Measurements from ENCODE around the gene MYL5. TPM values are rescaled to one million over a fixed set of nuclear protein-coding genes. Genes with fewer than 3 reads are reported as not detected.

The MYL5 gene
- total and polyA plus RNA-seq, 12 donors: 5.9 to 77.6 (median 21.5) TPM

DNA sequence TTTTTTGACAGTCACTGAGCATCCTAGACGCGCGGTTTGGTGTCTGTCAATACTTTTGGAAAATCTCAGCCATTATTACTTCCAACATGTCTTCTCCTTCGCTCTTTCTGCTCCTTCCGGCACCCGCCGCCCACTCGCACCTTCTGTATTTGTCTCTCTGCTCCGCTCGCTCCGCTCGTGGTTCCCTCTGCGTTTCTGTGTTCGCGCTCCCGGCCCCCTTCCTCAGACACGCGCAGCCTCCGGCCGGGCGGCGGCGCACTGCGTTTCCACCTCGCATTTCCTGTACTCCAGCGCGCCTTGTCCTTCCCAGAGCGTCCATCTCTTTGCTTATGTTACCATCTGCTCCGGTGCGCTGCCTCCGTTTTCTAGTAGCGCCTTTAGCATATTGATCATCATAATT is 27.9 kb upstream of the MYL5 start:
- H3K4me1 ChIP-seq (replicated peaks in 1 of 2): no peaks in the 10 kb centered on the region
- no peak for DNase-seq
- TF ChIP-seq POLR2A (IDR thresholded peaks at IDR 0.05): no peak
- TF ChIP-seq, protein P1, sequence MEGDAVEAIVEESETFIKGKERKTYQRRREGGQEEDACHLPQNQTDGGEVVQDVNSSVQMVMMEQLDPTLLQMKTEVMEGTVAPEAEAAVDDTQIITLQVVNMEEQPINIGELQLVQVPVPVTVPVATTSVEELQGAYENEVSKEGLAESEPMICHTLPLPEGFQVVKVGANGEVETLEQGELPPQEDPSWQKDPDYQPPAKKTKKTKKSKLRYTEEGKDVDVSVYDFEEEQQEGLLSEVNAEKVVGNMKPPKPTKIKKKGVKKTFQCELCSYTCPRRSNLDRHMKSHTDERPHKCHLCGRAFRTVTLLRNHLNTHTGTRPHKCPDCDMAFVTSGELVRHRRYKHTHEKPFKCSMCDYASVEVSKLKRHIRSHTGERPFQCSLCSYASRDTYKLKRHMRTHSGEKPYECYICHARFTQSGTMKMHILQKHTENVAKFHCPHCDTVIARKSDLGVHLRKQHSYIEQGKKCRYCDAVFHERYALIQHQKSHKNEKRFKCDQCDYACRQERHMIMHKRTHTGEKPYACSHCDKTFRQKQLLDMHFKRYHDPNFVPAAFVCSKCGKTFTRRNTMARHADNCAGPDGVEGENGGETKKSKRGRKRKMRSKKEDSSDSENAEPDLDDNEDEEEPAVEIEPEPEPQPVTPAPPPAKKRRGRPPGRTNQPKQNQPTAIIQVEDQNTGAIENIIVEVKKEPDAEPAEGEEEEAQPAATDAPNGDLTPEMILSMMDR (IDR thresholded peaks at IDR 0.05): no peak
- no peaks in the 10 kb centered on the region for H3K36me3 ChIP-seq (replicated peaks in 1 of 2)
- no peak overlapping the region for H3K27ac ChIP-seq
- WGBS, 4 donors: 60 to 83% (median 65%) methylated on average over 32 of the region's 32 CpGs
- H3K27me3 ChIP-seq: peaks cover 8% of the 10 kb centered on the region
- intact Hi-C loops (cut with DNase I): no loop called here
- no peak overlapping the region for H3K4me3 ChIP-seq
- H3K9me3 ChIP-seq (replicated peaks in 1 of 3): no peaks in the 10 kb centered on the region

DNA sequence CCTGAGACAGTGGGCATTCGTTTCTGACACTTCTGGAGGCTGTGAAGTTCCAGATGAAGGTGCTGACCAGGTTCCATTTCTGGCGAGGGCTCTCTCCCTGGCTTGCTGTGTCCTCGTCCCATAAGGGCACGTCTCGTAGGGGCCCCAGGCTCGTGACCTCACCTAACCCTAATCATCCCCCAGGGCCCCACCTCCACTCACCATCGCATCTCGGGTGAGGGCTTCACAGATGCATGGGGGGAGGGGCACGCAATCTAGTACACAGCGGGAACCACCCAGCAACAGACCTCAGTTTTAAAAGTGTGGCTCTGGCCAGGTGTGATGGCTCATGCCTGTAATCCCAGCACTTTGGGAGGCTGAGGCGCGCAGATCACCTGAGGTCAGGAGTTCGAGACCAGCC is 26.9 kb upstream of the MYL5 start:
- TF ChIP-seq POLR2A (IDR thresholded peaks at IDR 0.05): no peak
- TF ChIP-seq, protein P1 (IDR thresholded peaks at IDR 0.05): no peak
- Histone ChIP-seq H3K9me3 (replicated peaks in 1 of 3) (no peaks in the 10 kb centered on the region), H3K27ac (no peak overlapping the region), H3K4me3 (no peak overlapping the region), H3K36me3 (replicated peaks in 1 of 2) (no peaks in the 10 kb centered on the region), H3K27me3 (peaks cover 8% of the 10 kb centered on the region), H3K4me1 (replicated peaks in 1 of 2) (no peaks in the 10 kb centered on the region)
- no peak for DNase-seq
- 60 to 68% (median 63%) methylated on average over 11 to 13 of the region's 13 CpGs for WGBS, 4 donors
- intact Hi-C loops (cut with DNase I): no loop called here

DNA sequence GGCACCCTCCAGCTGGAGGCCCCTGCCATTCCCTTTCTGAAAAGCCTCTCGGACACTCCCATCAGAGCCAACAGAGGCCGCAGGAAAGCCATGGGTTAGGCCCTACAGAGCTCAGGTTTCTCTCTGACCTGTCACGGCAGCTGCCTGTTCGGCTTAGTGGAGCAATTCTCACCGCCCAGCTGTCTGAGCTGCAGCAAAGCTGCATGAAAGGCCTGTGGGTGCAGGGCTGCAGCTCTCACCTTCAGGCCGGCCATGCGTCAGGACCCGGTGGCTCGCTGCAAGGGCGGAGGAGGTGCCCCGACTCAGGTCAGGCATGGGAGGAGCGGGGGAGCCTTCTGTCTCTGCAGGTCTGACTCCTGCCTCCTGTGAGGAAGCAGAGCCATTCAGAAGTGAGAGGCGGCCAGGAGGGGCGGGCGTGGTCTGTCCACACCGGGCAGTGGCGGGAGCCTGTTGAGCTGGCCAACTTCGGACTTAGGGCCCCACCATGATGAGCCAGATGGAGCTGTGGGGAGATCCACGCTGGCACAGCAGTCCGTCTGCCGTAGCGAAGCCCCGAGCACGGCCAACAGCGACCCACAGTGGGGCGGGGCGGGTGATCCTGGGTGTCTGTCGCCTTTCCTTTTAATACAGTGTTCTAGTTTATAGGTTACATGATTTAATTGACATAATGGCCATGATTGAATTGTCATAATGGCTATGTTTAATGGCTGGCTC is 25.6 kb upstream of the MYL5 start:
- Histone ChIP-seq H3K27me3 (peaks cover 8% of the 10 kb centered on the region), H3K27ac (no peak overlapping the region), H3K4me1 (replicated peaks in 1 of 2) (no peaks in the 10 kb centered on the region), H3K9me3 (replicated peaks in 1 of 3) (no peaks in the 10 kb centered on the region), H3K4me3 (no peak overlapping the region), H3K36me3 (replicated peaks in 1 of 2) (no peaks in the 10 kb centered on the region)
- DNase-seq: no peak
- TF ChIP-seq POLR2A (IDR thresholded peaks at IDR 0.05): no peak
- TF ChIP-seq, protein P1 (IDR thresholded peaks at IDR 0.05): no peak
- WGBS, 4 donors: 78 to 91% (median 79%) methylated on average over 11 to 28 of the region's 28 CpGs
- intact Hi-C loops (cut with DNase I): no loop called here

DNA sequence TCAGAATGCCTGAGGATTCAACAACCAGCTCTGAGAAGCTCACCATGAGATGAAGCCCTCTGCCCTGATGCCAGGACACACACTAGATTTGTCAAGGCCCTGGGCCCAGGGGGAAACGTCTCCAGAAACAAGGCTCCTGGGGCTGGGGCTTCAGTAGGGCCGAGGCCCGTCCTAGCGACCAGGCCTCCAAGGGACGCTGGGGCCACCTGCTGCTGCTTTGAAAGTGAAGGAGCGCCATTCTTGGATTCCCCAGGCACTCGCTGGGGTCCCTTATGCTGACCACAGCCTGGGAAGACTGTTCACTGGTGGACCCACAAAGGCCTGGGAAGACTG is 25.1 kb upstream of the MYL5 start:
- no peak for DNase-seq
- no peaks in the 10 kb centered on the region for H3K36me3 ChIP-seq (replicated peaks in 1 of 2)
- 89 to 95% (median 92%) methylated on average over 7 of the region's 7 CpGs; no CpG with 5 or more reads in 1 of the 4 donors for WGBS, 4 donors
- no peak overlapping the region for H3K4me3 ChIP-seq
- H3K9me3 ChIP-seq (replicated peaks in 1 of 3): no peaks in the 10 kb centered on the region
- intact Hi-C loops (cut with DNase I): no loop called here
- peaks cover 8% of the 10 kb centered on the region for H3K27me3 ChIP-seq
- H3K4me1 ChIP-seq (replicated peaks in 1 of 2): no peaks in the 10 kb centered on the region
- no peak overlapping the region for H3K27ac ChIP-seq
- no peak for TF ChIP-seq POLR2A (IDR thresholded peaks at IDR 0.05)
- TF ChIP-seq, protein P1 (IDR thresholded peaks at IDR 0.05): no peak
